Measurements from ENCODE around the gene ARRB1. TPM values are rescaled to one million over a fixed set of nuclear protein-coding genes. Genes with fewer than 3 reads are reported as not detected.
A peak's percentile ranks its signal among the peaks of the same experiment; 100 is the strongest.

Gene ARRB1
- total and polyA plus RNA-seq, 2 of the 13 experiments (the other 11 are each of a cell fraction or from before 2014, with no cell fraction given) = 22.5 to 35.7 TPM

DNA sequence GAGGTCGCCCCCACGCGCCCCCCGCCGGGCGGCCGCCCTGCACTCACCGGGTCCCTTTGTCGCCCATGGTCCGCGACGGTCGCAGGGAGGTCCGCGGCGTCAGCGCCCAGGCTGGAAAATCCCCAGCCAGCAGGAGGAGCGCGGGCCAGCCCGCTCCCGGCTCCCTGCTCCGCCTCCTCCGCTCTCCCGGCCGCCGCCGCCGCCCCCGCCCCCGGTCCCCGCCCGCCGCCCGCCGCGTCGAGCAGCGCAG lies at the start of gene ARRB1 (continued):
- TF ChIP-seq, protein P1, sequence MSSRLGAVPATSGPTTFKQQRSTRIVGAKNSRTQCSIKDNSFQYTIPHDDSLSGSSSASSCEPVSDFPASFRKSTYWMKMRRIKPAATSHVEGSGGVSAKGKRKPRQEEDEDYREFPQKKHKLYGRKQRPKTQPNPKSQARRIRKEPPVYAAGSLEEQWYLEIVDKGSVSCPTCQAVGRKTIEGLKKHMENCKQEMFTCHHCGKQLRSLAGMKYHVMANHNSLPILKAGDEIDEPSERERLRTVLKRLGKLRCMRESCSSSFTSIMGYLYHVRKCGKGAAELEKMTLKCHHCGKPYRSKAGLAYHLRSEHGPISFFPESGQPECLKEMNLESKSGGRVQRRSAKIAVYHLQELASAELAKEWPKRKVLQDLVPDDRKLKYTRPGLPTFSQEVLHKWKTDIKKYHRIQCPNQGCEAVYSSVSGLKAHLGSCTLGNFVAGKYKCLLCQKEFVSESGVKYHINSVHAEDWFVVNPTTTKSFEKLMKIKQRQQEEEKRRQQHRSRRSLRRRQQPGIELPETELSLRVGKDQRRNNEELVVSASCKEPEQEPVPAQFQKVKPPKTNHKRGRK (CRISPR knock-in tag; IDR thresholded peaks at IDR 0.05) = no peak
- TF ChIP-seq ZNF607 (CRISPR knock-in tag; IDR thresholded peaks at IDR 0.05; ENCODE audit: borderline replicate concordance) (peak; percentile 62; the same call in 1 of the 2 replicates), TAF1 (CRISPR knock-in tag; IDR thresholded peaks at IDR 0.05) (peak; percentile 42; the same call in 1 of the 2 replicates), ZSCAN30 (CRISPR knock-in tag; IDR thresholded peaks at IDR 0.05) (no peak), ZNF274 (CRISPR knock-in tag; IDR thresholded peaks at IDR 0.05) (no peak), ZSCAN9 (CRISPR knock-in tag; IDR thresholded peaks at IDR 0.05; ENCODE audit: borderline replicate concordance) (0 out of 2 replicates have a peak, but pooled peaks have one; percentile 1), PHF8 (CRISPR knock-in tag; IDR thresholded peaks at IDR 0.05) (peak; percentile 1; the same call in 1 of the 2 replicates), ZNF616 (CRISPR knock-in tag; IDR thresholded peaks at IDR 0.05; ENCODE audit: low read depth) (no peak), MTA1 (CRISPR knock-in tag; IDR thresholded peaks at IDR 0.05; ENCODE audit: borderline replicate concordance) (0 out of 2 replicates have a peak, but pooled peaks have one; percentile 4), ZBTB7A (CRISPR knock-in tag; IDR thresholded peaks at IDR 0.05) (no peak), ZIK1 (CRISPR knock-in tag; IDR thresholded peaks at IDR 0.05; ENCODE audit: borderline replicate concordance, low read depth) (0 out of 2 replicates have a peak, but pooled peaks have one; percentile 54), ZBTB1 (CRISPR knock-in tag; IDR thresholded peaks at IDR 0.05; ENCODE audit: borderline replicate concordance) (no peak), CC2D1A (CRISPR knock-in tag; IDR thresholded peaks at IDR 0.05) (no peak), ZNF644 (CRISPR knock-in tag; IDR thresholded peaks at IDR 0.05; ENCODE audit: low read depth) (no peak), ZNF777 (CRISPR knock-in tag; IDR thresholded peaks at IDR 0.05) (peak; percentile 76), MBD4 (IDR thresholded peaks at IDR 0.05; ENCODE audit: borderline replicate concordance, low read length) (no peak), ZNF430 (CRISPR knock-in tag; IDR thresholded peaks at IDR 0.05) (peak; percentile 8; the same call in 1 of the 2 replicates), ZBTB43 (CRISPR knock-in tag; conservative IDR thresholded peaks at IDR 0.05) (no peak), ZBTB42 (CRISPR knock-in tag; IDR thresholded peaks at IDR 0.05) (no peak)
- TF ChIP-seq, protein P2, sequence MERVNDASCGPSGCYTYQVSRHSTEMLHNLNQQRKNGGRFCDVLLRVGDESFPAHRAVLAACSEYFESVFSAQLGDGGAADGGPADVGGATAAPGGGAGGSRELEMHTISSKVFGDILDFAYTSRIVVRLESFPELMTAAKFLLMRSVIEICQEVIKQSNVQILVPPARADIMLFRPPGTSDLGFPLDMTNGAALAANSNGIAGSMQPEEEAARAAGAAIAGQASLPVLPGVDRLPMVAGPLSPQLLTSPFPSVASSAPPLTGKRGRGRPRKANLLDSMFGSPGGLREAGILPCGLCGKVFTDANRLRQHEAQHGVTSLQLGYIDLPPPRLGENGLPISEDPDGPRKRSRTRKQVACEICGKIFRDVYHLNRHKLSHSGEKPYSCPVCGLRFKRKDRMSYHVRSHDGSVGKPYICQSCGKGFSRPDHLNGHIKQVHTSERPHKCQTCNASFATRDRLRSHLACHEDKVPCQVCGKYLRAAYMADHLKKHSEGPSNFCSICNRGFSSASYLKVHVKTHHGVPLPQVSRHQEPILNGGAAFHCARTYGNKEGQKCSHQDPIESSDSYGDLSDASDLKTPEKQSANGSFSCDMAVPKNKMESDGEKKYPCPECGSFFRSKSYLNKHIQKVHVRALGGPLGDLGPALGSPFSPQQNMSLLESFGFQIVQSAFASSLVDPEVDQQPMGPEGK (CRISPR knock-in tag; IDR thresholded peaks at IDR 0.05) = peak; percentile 35; the same call in 1 of the 2 replicates
